Activated CD4-positive, alpha-beta memory T cell treated with anti-CD3 and anti-CD28 coated beads, Interleukin-2, amount 10 ng/mL, durations not matched to agents 7 days and 5 days (primary cell): ENCODE measurements around the gene DNAH3. TPM values are rescaled to one million over a fixed set of nuclear protein-coding genes. Genes with fewer than 3 reads are reported as not detected.
"Not testable (repeated sequence)": the region's sequence is repeated elsewhere in the genome, so short reads cannot be mapped to it uniquely, and the experiment has no call there.

Experiments used
- CTCF ChIA-PET: fragments of 350-600 bp; sonication (Branson Sonifier 250); formaldehyde crosslinking; loops from one replicate; lab custom pipeline; 2021; ENCODE audit warnings: antibody characterized with exemption, inconsistent platforms; lab: Charles Lee
- POLR2A ChIA-PET: fragments of 350-600 bp; sonication (Branson Sonifier 250); formaldehyde crosslinking; loops from one replicate; lab custom pipeline; 2021; ENCODE audit warnings: antibody characterized with exemption; lab: Charles Lee
- DNase-seq: peaks from one replicate; pipeline ENCODE4 v3.0.0-alpha.2; 2020
- H3K27ac Mint-ChIP-seq: one replicate; pipeline ENCODE4 v1.8.0; 2021; ENCODE audit warnings: mild to moderate bottlenecking, mixed read lengths
- H3K27me3 Mint-ChIP-seq: one replicate; pipeline ENCODE4 v1.8.0; 2021; ENCODE audit warnings: mixed read lengths
- H3K36me3 Mint-ChIP-seq: one replicate; pipeline ENCODE4 v1.8.0; 2021; ENCODE audit warnings: low read depth, mixed read lengths
- H3K4me1 Mint-ChIP-seq: one replicate; pipeline ENCODE4 v1.8.0; 2021; ENCODE audit warnings: mixed read lengths
- H3K4me3 Mint-ChIP-seq: one replicate; pipeline ENCODE4 v1.8.0; 2021; ENCODE audit warnings: mild to moderate bottlenecking, mixed read lengths
- H3K9me3 Mint-ChIP-seq: one replicate; pipeline ENCODE4 v1.8.0; 2021; ENCODE audit warnings: mixed read lengths
- total RNA-seq, 2 experiments: library from RNA; stranded (reverse); gene quantifications; one replicate each; pipeline ENCODE4 v1.2.3, GENCODE V29; 2021

DNAH3 gene
- total RNA-seq, 2 experiments from 2014 or later, result 0.03 to 0.05 TPM

DNA sequence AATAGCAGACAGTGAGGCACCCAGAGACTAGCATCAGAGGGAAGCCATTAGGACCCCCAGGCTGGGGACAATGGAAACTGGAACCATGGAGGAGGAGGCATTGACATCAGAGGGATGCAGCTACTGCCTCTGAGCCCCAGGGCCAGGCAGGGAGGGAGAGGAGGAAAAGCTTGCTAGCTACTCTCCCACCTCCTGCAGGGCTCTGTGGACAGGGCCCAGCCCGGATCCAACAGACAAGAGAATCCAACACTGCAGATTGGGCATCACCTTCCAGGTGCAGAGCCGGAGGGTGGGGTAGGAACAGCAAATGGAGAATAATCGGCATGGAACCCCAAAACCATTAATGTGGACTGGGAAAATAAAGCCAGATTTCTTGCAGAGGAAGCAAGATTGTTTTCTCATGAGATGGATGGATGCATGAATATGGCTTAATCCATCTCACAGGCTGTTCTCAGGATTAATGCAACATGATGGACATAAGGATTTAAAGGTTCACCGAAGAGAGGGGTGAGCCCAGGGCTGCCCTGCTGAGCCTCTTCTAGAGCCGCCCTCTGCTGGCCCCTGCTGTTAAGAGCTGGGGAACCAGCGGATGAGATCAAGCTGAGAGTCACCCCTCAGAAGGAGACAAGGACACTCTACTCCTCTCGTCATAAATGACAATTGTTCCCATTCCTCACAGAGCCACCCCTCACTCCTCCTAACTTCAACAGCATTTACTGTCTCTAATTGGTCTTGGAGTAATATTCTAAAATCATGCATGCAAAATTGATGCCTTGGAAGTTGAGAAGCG is 48.8 kb downstream of the DNAH3 start:
- ChIA-PET CTCF (interaction anchor here (1.0 to 1.2 kb wide), 2 partner anchors 251 to 253 kb away, joined by 3 to 5 read pairs; no protein-coding TSS in a partner anchor), POLR2A (no interaction called here)
- peaks cover 35% of the 10 kb centered on the region for H3K27me3 Mint-ChIP-seq
- no peak overlapping the region for H3K4me3 Mint-ChIP-seq
- H3K36me3 Mint-ChIP-seq, result no peaks in the 10 kb centered on the region
- H3K9me3 Mint-ChIP-seq, result no peaks in the 10 kb centered on the region
- H3K4me1 Mint-ChIP-seq, result no peaks in the 10 kb centered on the region
- H3K27ac Mint-ChIP-seq, result no peak overlapping the region
- no peak for DNase-seq

DNA sequence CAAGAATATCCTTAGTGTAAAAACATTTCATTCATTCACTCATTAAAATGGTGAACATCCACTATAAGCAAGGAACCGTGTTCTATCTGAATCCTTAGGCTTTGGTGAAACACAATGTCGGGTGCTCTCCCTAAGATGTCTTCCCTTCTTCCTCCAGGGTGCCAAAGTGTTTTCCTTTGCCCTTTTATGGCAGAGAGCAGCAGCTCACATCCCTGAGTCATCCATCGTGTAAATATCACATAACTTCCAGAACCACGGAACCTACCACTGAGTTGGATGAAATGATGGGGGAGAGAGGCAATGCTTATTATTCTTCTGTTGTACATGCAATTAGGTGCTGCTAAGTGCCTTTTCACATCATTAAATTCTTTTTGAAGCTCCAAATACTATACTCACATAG is 50.2 kb downstream of the DNAH3 start:
- no peak for DNase-seq
- Mint-ChIP-seq H3K36me3 (no peaks in the 10 kb centered on the region), H3K27ac (no peak overlapping the region), H3K4me1 (no peaks in the 10 kb centered on the region), H3K4me3 (no peak overlapping the region), H3K9me3 (no peaks in the 10 kb centered on the region), H3K27me3 (peaks cover 40% of the 10 kb centered on the region)
- POLR2A ChIA-PET, result interaction anchor here (1.2 kb wide), 1 partner anchor 294 kb away, joined by 3 read pairs; the partner anchor contains the start of gene REXO5
- CTCF ChIA-PET, result interaction anchor here (1.5 kb wide), 1 partner anchor 250 kb away, joined by 4 read pairs; no protein-coding TSS in a partner anchor

GRCh38 chr16:21097151-21097550 is 53.5 kb downstream of the DNAH3 start:
- H3K9me3 Mint-ChIP-seq, result no peaks in the 10 kb centered on the region
- peaks cover 48% of the 10 kb centered on the region for H3K27me3 Mint-ChIP-seq
- no peaks in the 10 kb centered on the region for H3K4me1 Mint-ChIP-seq
- ChIA-PET CTCF (no interaction called here), POLR2A (no interaction called here)
- no peak overlapping the region for H3K4me3 Mint-ChIP-seq
- H3K36me3 Mint-ChIP-seq, result no peaks in the 10 kb centered on the region
- no peak for DNase-seq
- no peak overlapping the region for H3K27ac Mint-ChIP-seq

DNA sequence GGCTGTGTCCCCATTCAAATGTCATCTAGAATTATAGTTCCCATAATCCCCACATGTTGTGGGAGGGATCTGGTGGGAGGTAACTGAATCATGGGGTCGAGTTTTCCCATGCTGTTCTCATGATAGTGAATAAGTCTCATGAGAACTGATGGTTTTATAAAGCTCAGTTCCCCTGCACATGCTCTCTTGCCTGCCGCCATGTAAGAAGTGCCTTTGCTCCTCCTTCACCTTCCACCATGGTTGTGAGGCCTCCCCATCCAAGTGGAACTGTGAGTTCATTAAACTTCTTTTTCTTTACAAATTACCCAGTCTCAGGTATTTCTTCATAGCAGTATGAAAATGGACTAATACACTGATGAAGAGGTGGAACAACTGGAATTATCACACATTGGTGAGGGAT is 55.9 kb downstream of the DNAH3 start:
- H3K4me1 Mint-ChIP-seq, H3K4me3 Mint-ChIP-seq, DNase-seq, H3K36me3 Mint-ChIP-seq, H3K27ac Mint-ChIP-seq, CTCF ChIA-PET, POLR2A ChIA-PET, H3K9me3 Mint-ChIP-seq: not testable (repeated sequence)
- H3K27me3 Mint-ChIP-seq, result peaks cover 46% of the 10 kb centered on the region

- H3K27ac Mint-ChIP-seq, result no peak overlapping the region
- DNase-seq, result no peak
- H3K9me3 Mint-ChIP-seq, result no peaks in the 10 kb centered on the region
- H3K4me3 Mint-ChIP-seq, result no peak overlapping the region
- no peaks in the 10 kb centered on the region for H3K4me1 Mint-ChIP-seq
- POLR2A ChIA-PET, result no interaction called here
- no peaks in the 10 kb centered on the region for H3K36me3 Mint-ChIP-seq
- peaks cover 48% of the 10 kb centered on the region for H3K27me3 Mint-ChIP-seq
- CTCF ChIA-PET, result no interaction called here
Observed at GRCh38 chr16:21092951-21093350, 57.7 kb downstream of the DNAH3 start.

- no peak overlapping the region for H3K4me3 Mint-ChIP-seq
- H3K27me3 Mint-ChIP-seq, result peaks cover 36% of the 10 kb centered on the region
- no peak for DNase-seq
- H3K4me1 Mint-ChIP-seq, result peaks cover 1% of the 10 kb centered on the region
- H3K36me3 Mint-ChIP-seq, result no peaks in the 10 kb centered on the region
- no peaks in the 10 kb centered on the region for H3K9me3 Mint-ChIP-seq
- CTCF ChIA-PET, result interaction anchor here (2.4 kb wide), 1 partner anchor 238 kb away, joined by 9 read pairs; no protein-coding TSS in a partner anchor
- no peak overlapping the region for H3K27ac Mint-ChIP-seq
- POLR2A ChIA-PET, result no interaction called here
Observed at GRCh38 chr16:21088646-21089538, 61.8 kb downstream of the DNAH3 start.

GRCh38 chr16:21088143-21088542 is 62.5 kb downstream of the DNAH3 start:
- ChIA-PET POLR2A (no interaction called here), CTCF (interaction anchor here (2.4 kb wide), 1 partner anchor 238 kb away, joined by 9 read pairs; no protein-coding TSS in a partner anchor)
- Mint-ChIP-seq H3K4me1 (peaks cover 2% of the 10 kb centered on the region), H3K4me3 (no peak overlapping the region), H3K36me3 (no peaks in the 10 kb centered on the region), H3K9me3 (no peaks in the 10 kb centered on the region), H3K27ac (no peak overlapping the region), H3K27me3 (peaks cover 34% of the 10 kb centered on the region)
- DNase-seq, result no peak

- POLR2A ChIA-PET, result interaction anchor here (0.9 kb wide), 1 partner anchor 234 kb away, joined by 4 read pairs; no protein-coding TSS in a partner anchor
Observed at GRCh38 chr16:21084631-21085225, 65.9 kb downstream of the DNAH3 start.

DNA sequence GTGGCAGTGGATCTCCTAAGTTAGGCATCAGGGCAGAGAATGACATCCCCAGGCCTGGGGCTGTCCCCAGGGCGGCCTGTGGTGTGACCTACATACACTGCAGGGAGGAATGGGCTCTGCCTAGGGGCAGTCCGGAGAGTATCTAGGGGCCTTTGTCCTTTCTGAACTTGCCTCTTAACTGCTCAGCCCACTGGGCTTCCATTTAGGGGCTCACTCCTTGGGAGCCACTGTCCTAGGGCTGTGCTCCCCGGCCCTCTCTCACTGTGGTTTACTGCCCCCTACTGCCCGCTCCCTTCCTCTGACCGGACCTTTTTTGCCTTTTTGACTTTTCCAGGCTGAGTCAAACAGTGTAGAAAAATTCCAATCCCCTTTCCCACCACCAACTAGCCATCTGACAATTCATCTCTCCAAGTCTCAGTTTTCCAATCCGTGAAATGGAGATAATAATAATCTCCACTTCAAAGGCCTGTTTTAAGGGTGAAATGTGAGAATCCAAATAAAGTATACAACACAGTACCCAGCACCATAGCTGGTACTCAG is 66.8 kb downstream of the DNAH3 start:
- H3K4me1 Mint-ChIP-seq, result peaks cover 2% of the 10 kb centered on the region

More at GRCh38 chr16:21084631-21085225, 65.9 kb downstream of the DNAH3 start:
- H3K36me3 Mint-ChIP-seq, result no peaks in the 10 kb centered on the region
- CTCF ChIA-PET, result interaction anchor here (1.1 to 2.6 kb wide), 8 partner anchors 210 to 309 kb away, joined by 3 to 23 read pairs (median 6); no protein-coding TSS in a partner anchor
- H3K9me3 Mint-ChIP-seq, result no peaks in the 10 kb centered on the region
- peaks cover 2% of the 10 kb centered on the region for H3K4me1 Mint-ChIP-seq
- H3K27me3 Mint-ChIP-seq, result peaks cover 19% of the 10 kb centered on the region
- H3K4me3 Mint-ChIP-seq, result no peak overlapping the region
- H3K27ac Mint-ChIP-seq, result no peak overlapping the region
- DNase-seq, result no peak

DNA sequence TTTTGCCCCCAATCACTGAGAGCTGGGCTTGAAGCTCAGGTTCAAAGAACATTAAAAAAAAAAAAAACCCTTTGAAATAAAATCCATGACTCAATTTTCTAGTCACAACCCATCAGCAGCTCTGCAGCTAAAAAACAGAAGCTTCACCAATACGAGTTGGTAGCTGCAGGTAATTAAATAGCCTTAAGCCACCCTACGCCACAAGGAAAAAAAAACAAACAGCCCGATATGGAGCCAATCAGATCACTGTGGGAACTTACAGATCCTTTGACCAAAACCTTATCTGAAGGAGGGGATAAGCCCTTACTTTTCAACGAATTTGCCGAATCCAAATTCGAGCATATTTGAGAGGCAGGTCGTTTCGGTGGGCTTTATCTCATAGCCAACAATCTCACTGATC is 69.3 kb downstream of the DNAH3 start:
- Mint-ChIP-seq H3K27me3 (no peaks in the 10 kb centered on the region), H3K36me3 (no peaks in the 10 kb centered on the region), H3K9me3 (no peaks in the 10 kb centered on the region), H3K4me1 (peaks cover 2% of the 10 kb centered on the region), H3K27ac (no peak overlapping the region), H3K4me3 (no peak overlapping the region)
- POLR2A ChIA-PET, result interaction anchor here (1.6 kb wide), 1 partner anchor 236 kb away, joined by 3 read pairs; no protein-coding TSS in a partner anchor
- CTCF ChIA-PET, result interaction anchor here (1.0 to 2.2 kb wide), 5 partner anchors 207 to 232 kb away, joined by 3 to 13 read pairs (median 4); no protein-coding TSS in a partner anchor
- DNase-seq, result no peak

More for the DNA sequence above, 66.8 kb downstream of the DNAH3 start:
- no peak overlapping the region for H3K27ac Mint-ChIP-seq
- no peaks in the 10 kb centered on the region for H3K9me3 Mint-ChIP-seq
- ChIA-PET POLR2A (interaction anchor here (0.9 kb wide), 1 partner anchor 233 kb away, joined by 4 read pairs; no protein-coding TSS in a partner anchor), CTCF (interaction anchor here (1.1 to 2.6 kb wide), 8 partner anchors 209 to 308 kb away, joined by 3 to 23 read pairs (median 6); no protein-coding TSS in a partner anchor)
- no peaks in the 10 kb centered on the region for H3K36me3 Mint-ChIP-seq
- DNase-seq, result peak; percentile 63
- H3K27me3 Mint-ChIP-seq, result peaks cover 14% of the 10 kb centered on the region
- no peak overlapping the region for H3K4me3 Mint-ChIP-seq

DNA sequence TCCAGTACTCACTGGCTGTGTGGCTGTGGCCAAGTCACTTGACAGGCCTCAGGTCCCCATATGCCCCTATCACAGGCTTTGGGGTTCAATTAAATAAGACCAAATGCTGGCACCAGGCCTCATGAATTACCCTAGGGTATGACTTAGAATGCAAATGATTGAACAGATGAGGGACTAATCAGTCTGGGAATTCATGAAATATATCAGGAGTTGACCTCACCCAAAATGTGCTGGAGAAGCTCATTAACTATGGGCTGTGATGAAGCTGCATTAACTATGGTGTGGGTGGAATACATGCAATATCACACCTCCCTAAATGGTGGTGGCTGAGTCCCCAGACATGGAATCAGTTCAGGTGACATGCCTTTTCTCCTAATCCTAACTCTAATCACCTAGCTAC is 72.1 kb downstream of the DNAH3 start:
- POLR2A ChIA-PET, result no interaction called here
- Mint-ChIP-seq H3K9me3 (no peaks in the 10 kb centered on the region), H3K4me3 (no peak overlapping the region), H3K4me1 (no peaks in the 10 kb centered on the region), H3K27ac (no peak overlapping the region), H3K27me3 (no peaks in the 10 kb centered on the region), H3K36me3 (no peaks in the 10 kb centered on the region)
- CTCF ChIA-PET, result interaction anchor here (1.3 kb wide), 1 partner anchor 134 kb away, joined by 3 read pairs; no protein-coding TSS in a partner anchor
- no peak for DNase-seq
